ENCODE results near the gene PRR14L. TPM values are rescaled to one million over a fixed set of nuclear protein-coding genes. Genes with fewer than 3 reads are reported as not detected.

The PRR14L gene
- total and polyA plus RNA-seq, 2 of the 13 experiments (the other 11 are each of a cell fraction or from before 2014, with no cell fraction given), result 6.6 to 16.5 TPM

DNA sequence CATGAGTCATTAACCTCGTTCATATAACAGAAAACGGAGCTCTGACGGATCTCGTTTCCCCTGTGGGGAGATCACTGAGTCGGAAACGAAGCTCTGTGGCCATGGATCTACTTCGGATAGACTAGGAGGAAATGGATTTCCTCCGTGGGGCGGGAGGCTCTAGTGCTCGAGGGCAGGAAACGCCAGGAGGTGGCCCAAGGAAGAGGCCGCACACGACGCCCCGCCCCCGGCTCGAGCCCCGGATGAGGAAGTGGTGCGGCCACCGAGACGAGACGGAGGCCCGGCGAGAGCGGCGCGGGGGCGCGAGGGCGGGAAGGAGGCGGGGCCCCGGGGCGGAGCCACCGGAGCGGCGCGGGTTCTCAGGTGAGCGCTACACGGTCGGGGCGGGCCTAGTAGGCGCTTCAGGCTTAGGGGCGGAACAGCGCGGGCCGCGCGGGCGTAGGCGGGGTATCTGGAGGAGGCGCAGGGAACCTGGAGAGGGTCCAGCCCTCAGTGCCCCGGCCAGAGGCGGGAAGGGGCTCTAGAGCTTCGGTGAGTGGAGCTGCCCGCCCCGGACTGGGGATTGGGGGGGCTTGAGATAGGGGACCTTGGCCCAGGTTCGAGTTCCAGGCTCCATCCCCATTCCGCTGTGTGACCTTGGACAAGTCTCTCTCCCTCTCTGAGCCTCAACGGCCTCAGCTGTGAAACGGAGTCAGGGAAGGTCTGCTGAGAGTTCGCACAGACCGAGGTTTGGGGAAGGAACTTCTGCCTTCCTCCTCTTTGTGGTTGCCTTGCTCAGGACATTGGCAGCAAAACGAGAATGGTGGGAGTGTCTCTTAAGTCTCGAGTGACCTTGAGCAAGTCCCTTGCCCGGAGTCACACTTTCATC is 3.9 kb upstream of the PRR14L start, which contains the start of gene DEPDC5 (continued):
- no peak; the same call in 1 of the 2 replicates for TF ChIP-seq ZNF232 (CRISPR knock-in tag; IDR thresholded peaks at IDR 0.05; ENCODE audit: borderline replicate concordance)
- no peak for TF ChIP-seq ZNF780A (CRISPR knock-in tag; IDR thresholded peaks at IDR 0.05)
- TF ChIP-seq, protein P1, sequence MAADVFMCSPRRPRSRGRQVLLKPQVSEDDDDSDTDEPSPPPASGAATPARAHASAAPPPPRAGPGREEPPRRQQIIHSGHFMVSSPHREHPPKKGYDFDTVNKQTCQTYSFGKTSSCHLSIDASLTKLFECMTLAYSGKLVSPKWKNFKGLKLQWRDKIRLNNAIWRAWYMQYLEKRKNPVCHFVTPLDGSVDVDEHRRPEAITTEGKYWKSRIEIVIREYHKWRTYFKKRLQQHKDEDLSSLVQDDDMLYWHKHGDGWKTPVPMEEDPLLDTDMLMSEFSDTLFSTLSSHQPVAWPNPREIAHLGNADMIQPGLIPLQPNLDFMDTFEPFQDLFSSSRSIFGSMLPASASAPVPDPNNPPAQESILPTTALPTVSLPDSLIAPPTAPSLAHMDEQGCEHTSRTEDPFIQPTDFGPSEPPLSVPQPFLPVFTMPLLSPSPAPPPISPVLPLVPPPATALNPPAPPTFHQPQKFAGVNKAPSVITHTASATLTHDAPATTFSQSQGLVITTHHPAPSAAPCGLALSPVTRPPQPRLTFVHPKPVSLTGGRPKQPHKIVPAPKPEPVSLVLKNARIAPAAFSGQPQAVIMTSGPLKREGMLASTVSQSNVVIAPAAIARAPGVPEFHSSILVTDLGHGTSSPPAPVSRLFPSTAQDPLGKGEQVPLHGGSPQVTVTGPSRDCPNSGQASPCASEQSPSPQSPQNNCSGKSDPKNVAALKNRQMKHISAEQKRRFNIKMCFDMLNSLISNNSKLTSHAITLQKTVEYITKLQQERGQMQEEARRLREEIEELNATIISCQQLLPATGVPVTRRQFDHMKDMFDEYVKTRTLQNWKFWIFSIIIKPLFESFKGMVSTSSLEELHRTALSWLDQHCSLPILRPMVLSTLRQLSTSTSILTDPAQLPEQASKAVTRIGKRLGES (CRISPR knock-in tag; IDR thresholded peaks at IDR 0.05; ENCODE audit: borderline replicate concordance), result peak; percentile 41; the same call in 1 of the 2 replicates
- TF ChIP-seq GPN1 (CRISPR knock-in tag; IDR thresholded peaks at IDR 0.05; ENCODE audit: borderline replicate concordance), result no peak
- TF ChIP-seq CBX1 (IDR thresholded peaks at IDR 0.05; ENCODE audit: low read depth), result peak; percentile 80
- peak; percentile 66; the same call in 1 of the 2 replicates for TF ChIP-seq ZNF564 (CRISPR knock-in tag; IDR thresholded peaks at IDR 0.05)
- no peak for TF ChIP-seq AKAP8 (CRISPR knock-in tag; IDR thresholded peaks at IDR 0.05)
- TF ChIP-seq JUN (CRISPR knock-in tag; IDR thresholded peaks at IDR 0.05), result 0 out of 2 replicates have a peak, but pooled peaks have one; percentile 6
- TF ChIP-seq ZNF230 (CRISPR knock-in tag; IDR thresholded peaks at IDR 0.05), result no peak
- TF ChIP-seq SOX5 (CRISPR knock-in tag; IDR thresholded peaks at IDR 0.05; ENCODE audit: borderline replicate concordance), result peak; percentile 52; the same call in 1 of the 2 replicates
- TF ChIP-seq, protein P2, sequence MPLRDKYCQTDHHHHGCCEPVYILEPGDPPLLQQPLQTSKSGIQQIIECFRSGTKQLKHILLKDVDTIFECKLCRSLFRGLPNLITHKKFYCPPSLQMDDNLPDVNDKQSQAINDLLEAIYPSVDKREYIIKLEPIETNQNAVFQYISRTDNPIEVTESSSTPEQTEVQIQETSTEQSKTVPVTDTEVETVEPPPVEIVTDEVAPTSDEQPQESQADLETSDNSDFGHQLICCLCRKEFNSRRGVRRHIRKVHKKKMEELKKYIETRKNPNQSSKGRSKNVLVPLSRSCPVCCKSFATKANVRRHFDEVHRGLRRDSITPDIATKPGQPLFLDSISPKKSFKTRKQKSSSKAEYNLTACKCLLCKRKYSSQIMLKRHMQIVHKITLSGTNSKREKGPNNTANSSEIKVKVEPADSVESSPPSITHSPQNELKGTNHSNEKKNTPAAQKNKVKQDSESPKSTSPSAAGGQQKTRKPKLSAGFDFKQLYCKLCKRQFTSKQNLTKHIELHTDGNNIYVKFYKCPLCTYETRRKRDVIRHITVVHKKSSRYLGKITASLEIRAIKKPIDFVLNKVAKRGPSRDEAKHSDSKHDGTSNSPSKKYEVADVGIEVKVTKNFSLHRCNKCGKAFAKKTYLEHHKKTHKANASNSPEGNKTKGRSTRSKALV (CRISPR knock-in tag; IDR thresholded peaks at IDR 0.05), result 0 out of 2 replicates have a peak, but pooled peaks have one; percentile 28
- TF ChIP-seq ESRRA (CRISPR knock-in tag; IDR thresholded peaks at IDR 0.05; ENCODE audit: low read depth), result peak; percentile 63; the same call in 1 of the 2 replicates
- TF ChIP-seq ZNF468 (CRISPR knock-in tag; IDR thresholded peaks at IDR 0.05), result no peak
- TF ChIP-seq ZSCAN31 (CRISPR knock-in tag; IDR thresholded peaks at IDR 0.05; ENCODE audit: low read depth), result no peak; the same call in 1 of the 2 replicates
- TF ChIP-seq ATRX (CRISPR knock-in tag; IDR thresholded peaks at IDR 0.05; ENCODE audit: borderline replicate concordance), result no peak
- TF ChIP-seq ZFAT (CRISPR knock-in tag; conservative IDR thresholded peaks at IDR 0.05), result no peak
- no peak for TF ChIP-seq ZNF17 (CRISPR knock-in tag; IDR thresholded peaks at IDR 0.05)
- TF ChIP-seq, protein P3, sequence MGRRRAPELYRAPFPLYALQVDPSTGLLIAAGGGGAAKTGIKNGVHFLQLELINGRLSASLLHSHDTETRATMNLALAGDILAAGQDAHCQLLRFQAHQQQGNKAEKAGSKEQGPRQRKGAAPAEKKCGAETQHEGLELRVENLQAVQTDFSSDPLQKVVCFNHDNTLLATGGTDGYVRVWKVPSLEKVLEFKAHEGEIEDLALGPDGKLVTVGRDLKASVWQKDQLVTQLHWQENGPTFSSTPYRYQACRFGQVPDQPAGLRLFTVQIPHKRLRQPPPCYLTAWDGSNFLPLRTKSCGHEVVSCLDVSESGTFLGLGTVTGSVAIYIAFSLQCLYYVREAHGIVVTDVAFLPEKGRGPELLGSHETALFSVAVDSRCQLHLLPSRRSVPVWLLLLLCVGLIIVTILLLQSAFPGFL (CRISPR knock-in tag; IDR thresholded peaks at IDR 0.05), result no peak
- TF ChIP-seq KMT2A (CRISPR knock-in tag; IDR thresholded peaks at IDR 0.05), result peak; percentile 45; the same call in 1 of the 2 replicates
- peak; percentile 40 for TF ChIP-seq IKZF4 (CRISPR knock-in tag; IDR thresholded peaks at IDR 0.05; ENCODE audit: borderline replicate concordance, low read depth, not compliant biosample characterization)
- TF ChIP-seq, protein P4, sequence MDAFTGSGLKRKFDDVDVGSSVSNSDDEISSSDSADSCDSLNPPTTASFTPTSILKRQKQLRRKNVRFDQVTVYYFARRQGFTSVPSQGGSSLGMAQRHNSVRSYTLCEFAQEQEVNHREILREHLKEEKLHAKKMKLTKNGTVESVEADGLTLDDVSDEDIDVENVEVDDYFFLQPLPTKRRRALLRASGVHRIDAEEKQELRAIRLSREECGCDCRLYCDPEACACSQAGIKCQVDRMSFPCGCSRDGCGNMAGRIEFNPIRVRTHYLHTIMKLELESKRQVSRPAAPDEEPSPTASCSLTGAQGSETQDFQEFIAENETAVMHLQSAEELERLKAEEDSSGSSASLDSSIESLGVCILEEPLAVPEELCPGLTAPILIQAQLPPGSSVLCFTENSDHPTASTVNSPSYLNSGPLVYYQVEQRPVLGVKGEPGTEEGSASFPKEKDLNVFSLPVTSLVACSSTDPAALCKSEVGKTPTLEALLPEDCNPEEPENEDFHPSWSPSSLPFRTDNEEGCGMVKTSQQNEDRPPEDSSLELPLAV (CRISPR knock-in tag; conservative IDR thresholded peaks at IDR 0.05; ENCODE audit: low read depth), result no peak
- TF ChIP-seq ZBTB7A (CRISPR knock-in tag; IDR thresholded peaks at IDR 0.05), result 0 out of 2 replicates have a peak, but pooled peaks have one; percentile 17

Measured in HepG2 (cell line).